GM19328 (cell line): ENCODE data around the gene GPR183.
A peak's percentile ranks its signal among the peaks of the same experiment; 100 is the strongest.

Experiments used
- ATAC-seq: cut with Tn5 transposase; IDR thresholded peaks from one replicate; pipeline ENCODE4 v1.9.1; 2021; ENCODE audit warnings: mild to moderate bottlenecking, moderate library complexity; ENCODE audit not compliant: unreplicated experiment

GPR183 gene

GRCh38 chr13:99307247-99307646, at the start of gene GPR183:
TSS of gene GPR183 (minus strand) at chr13:99307399. CDS start at chr13:99296145, 11,254 bp downstream.
- peak; percentile 50 for ATAC-seq

GRCh38 chr13:99356262-99357091, 49.3 kb upstream of the GPR183 start:
- ATAC-seq = peak; percentile 45

GRCh38 chr13:99356012-99356261, 48.7 kb upstream of the GPR183 start:
- no peak for ATAC-seq

GRCh38 chr13:99355267-99356011, 48.2 kb upstream of the GPR183 start:
- no peak for ATAC-seq

- no peak for ATAC-seq
Measured at GRCh38 chr13:99354371-99354951, 47.3 kb upstream of the GPR183 start.

GRCh38 chr13:99353836-99354235, 46.6 kb upstream of the GPR183 start:
- ATAC-seq = no peak

GRCh38 chr13:99353246-99353600, 46.0 kb upstream of the GPR183 start:
- no peak for ATAC-seq

GRCh38 chr13:99352351-99353245, 45.4 kb upstream of the GPR183 start:
- no peak for ATAC-seq

GRCh38 chr13:99351772-99352171, 44.6 kb upstream of the GPR183 start:
- no peak for ATAC-seq

GRCh38 chr13:99350191-99350590, 43.0 kb upstream of the GPR183 start:
- ATAC-seq = no peak

- ATAC-seq = no peak
Measured at GRCh38 chr13:99347911-99348451, 40.8 kb upstream of the GPR183 start.

- no peak for ATAC-seq
Measured at GRCh38 chr13:99347335-99347878, 40.2 kb upstream of the GPR183 start.

- ATAC-seq = no peak
Measured at GRCh38 chr13:99346335-99347042, 39.3 kb upstream of the GPR183 start.

GRCh38 chr13:99345345-99345744, 38.1 kb upstream of the GPR183 start:
- no peak for ATAC-seq

GRCh38 chr13:99344610-99345208, 37.5 kb upstream of the GPR183 start:
- no peak for ATAC-seq

- ATAC-seq = no peak
Measured at GRCh38 chr13:99342723-99343315, 35.6 kb upstream of the GPR183 start.

- ATAC-seq = no peak
Measured at GRCh38 chr13:99341969-99342722, 34.9 kb upstream of the GPR183 start.

- ATAC-seq = no peak
Measured at GRCh38 chr13:99340638-99341037, 33.4 kb upstream of the GPR183 start.
